Measurements from ENCODE around the gene SHF.

Gene SHF

DNA sequence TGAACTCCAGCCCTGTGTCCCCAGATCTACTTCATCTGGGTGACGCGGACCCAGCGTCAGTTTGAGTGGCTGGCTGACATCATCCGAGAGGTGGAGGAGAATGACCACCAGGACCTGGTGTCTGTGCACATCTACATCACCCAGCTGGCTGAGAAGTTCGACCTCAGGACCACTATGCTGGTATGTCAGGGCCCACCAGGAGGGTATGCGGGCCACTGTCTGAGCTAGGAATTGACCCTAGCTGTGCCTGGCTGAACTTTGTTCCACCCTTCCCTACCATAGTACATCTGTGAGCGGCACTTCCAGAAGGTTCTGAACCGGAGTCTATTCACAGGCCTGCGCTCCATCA is 24.3 kb downstream of the SHF start:
- no peaks in the 10 kb centered on the region for H3K27me3 ChIP-seq (ENCODE audit: insufficient read depth, poor library complexity, severe bottlenecking)
- no peak overlapping the region for H3K4me3 ChIP-seq (ENCODE audit: severe bottlenecking)
- H3K4me1 ChIP-seq (ENCODE audit: insufficient read depth, poor library complexity, severe bottlenecking), result peaks cover 15% of the 10 kb centered on the region
- no peaks in the 10 kb centered on the region for H3K9me3 ChIP-seq (ENCODE audit: severe bottlenecking)
- H3K36me3 ChIP-seq (ENCODE audit: low read depth), result no peaks in the 10 kb centered on the region
- ATAC-seq (ENCODE audit: low read depth), result no peak
- peak overlapping the region; percentile 82 for H3K27ac ChIP-seq (ENCODE audit: poor library complexity, severe bottlenecking)
- TF ChIP-seq, protein P1, sequence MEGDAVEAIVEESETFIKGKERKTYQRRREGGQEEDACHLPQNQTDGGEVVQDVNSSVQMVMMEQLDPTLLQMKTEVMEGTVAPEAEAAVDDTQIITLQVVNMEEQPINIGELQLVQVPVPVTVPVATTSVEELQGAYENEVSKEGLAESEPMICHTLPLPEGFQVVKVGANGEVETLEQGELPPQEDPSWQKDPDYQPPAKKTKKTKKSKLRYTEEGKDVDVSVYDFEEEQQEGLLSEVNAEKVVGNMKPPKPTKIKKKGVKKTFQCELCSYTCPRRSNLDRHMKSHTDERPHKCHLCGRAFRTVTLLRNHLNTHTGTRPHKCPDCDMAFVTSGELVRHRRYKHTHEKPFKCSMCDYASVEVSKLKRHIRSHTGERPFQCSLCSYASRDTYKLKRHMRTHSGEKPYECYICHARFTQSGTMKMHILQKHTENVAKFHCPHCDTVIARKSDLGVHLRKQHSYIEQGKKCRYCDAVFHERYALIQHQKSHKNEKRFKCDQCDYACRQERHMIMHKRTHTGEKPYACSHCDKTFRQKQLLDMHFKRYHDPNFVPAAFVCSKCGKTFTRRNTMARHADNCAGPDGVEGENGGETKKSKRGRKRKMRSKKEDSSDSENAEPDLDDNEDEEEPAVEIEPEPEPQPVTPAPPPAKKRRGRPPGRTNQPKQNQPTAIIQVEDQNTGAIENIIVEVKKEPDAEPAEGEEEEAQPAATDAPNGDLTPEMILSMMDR (IDR thresholded peaks at IDR 0.05; ENCODE audit: poor library complexity, severe bottlenecking), result no peak
- DNase-seq (ENCODE audit: low spot score), result no peak

DNA sequence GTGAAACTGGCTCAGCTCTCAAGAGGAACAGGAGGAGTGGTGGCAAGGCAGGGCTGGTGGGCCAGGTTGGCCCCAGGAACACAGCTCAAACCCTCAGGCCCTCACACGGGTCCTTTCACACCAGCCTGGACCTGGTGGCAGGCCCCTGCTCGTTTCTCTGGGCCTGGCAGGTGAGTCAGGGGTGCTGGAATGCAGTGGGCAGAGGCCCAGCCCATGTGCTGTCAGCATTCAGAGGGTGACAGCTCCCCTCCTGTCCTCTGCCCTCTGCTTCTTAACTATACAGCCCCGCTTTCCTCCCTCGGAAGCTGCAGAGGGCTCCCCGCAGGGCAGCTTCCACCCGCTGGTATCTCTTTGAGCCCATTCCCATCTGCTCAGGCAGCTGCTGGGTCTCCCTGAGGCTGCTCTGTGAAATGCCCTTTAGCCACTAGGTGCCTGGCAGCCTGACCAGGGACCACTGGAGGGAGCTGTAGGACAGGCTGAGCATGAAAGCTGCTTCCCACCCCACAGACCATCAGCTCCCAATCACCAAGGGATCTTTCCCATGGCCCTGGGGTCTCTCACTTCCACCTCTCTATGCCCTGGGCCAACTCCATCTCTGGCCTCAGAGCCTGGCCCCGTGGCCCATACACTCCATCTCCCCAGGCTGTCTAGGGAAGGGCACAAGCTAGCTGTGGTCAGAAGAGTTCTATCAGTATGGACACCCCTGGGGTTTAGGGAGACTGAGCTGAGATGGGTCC is 24.8 kb downstream of the SHF start:
- Histone ChIP-seq H3K9me3 (ENCODE audit: severe bottlenecking) (no peaks in the 10 kb centered on the region), H3K36me3 (ENCODE audit: low read depth) (no peaks in the 10 kb centered on the region), H3K27me3 (ENCODE audit: insufficient read depth, poor library complexity, severe bottlenecking) (no peaks in the 10 kb centered on the region), H3K4me3 (ENCODE audit: severe bottlenecking) (no peak overlapping the region), H3K27ac (ENCODE audit: poor library complexity, severe bottlenecking) (peak overlapping the region; percentile 82), H3K4me1 (ENCODE audit: insufficient read depth, poor library complexity, severe bottlenecking) (peaks cover 20% of the 10 kb centered on the region)
- ATAC-seq (ENCODE audit: low read depth) (peak; percentile 83), DNase-seq (ENCODE audit: low spot score) (peak; percentile 97)
- TF ChIP-seq, protein P1 (IDR thresholded peaks at IDR 0.05; ENCODE audit: poor library complexity, severe bottlenecking), result peak; percentile 99

DNA sequence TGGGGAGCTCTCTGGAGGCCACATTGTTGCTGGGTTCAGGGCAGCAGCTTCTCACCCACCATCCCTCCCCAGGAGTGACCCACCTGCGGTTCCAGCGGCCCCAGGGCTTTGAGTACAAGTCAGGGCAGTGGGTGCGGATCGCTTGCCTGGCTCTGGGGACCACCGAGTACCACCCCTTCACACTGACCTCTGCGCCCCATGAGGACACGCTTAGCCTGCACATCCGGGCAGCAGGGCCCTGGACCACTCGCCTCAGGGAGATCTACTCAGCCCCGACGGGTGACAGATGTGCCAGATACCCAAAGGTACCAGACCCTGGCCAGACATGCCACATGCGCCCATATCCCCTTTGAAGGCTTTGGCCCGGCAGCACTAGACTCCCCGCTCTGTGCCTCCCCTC is 26.1 kb downstream of the SHF start:
- Histone ChIP-seq H3K4me1 (ENCODE audit: insufficient read depth, poor library complexity, severe bottlenecking) (peaks cover 30% of the 10 kb centered on the region), H3K36me3 (ENCODE audit: low read depth) (no peaks in the 10 kb centered on the region), H3K27ac (ENCODE audit: poor library complexity, severe bottlenecking) (peak overlapping the region; percentile 82), H3K4me3 (ENCODE audit: severe bottlenecking) (no peak overlapping the region), H3K9me3 (ENCODE audit: severe bottlenecking) (no peaks in the 10 kb centered on the region), H3K27me3 (ENCODE audit: insufficient read depth, poor library complexity, severe bottlenecking) (no peaks in the 10 kb centered on the region)
- TF ChIP-seq, protein P1 (IDR thresholded peaks at IDR 0.05; ENCODE audit: poor library complexity, severe bottlenecking), result no peak
- no peak for DNase-seq (ENCODE audit: low spot score)
- ATAC-seq (ENCODE audit: low read depth), result no peak

DNA sequence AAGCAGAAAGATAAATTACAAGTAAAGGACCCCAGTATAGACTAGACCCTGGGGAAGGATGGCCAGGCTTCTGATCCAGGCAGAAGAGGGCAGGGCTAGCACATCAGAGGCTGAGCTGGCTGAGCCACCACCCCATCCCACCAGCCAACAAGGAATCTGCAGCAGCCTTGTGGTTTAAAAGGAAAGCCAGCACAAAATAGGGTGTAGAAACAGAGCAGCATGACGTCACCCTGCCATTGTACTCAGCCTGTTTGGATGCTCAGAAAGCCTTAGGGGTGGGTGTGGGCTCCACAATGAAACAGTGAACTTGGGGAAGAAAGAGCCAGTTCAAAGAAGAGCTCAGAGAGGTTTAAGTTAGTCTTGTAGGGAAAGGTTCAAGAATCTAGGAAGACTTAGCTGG is 29.8 kb downstream of the SHF start:
- TF ChIP-seq, protein P1 (IDR thresholded peaks at IDR 0.05; ENCODE audit: poor library complexity, severe bottlenecking), result no peak
- no peaks in the 10 kb centered on the region for H3K36me3 ChIP-seq (ENCODE audit: low read depth)
- H3K4me1 ChIP-seq (ENCODE audit: insufficient read depth, poor library complexity, severe bottlenecking), result peaks cover 25% of the 10 kb centered on the region
- no peaks in the 10 kb centered on the region for H3K9me3 ChIP-seq (ENCODE audit: severe bottlenecking)
- DNase-seq (ENCODE audit: low spot score) (peak; percentile 91), ATAC-seq (ENCODE audit: low read depth) (peak; percentile 62)
- H3K27ac ChIP-seq (ENCODE audit: poor library complexity, severe bottlenecking), result peak overlapping the region; percentile 34
- H3K4me3 ChIP-seq (ENCODE audit: severe bottlenecking), result no peak overlapping the region
- H3K27me3 ChIP-seq (ENCODE audit: insufficient read depth, poor library complexity, severe bottlenecking), result no peaks in the 10 kb centered on the region

DNA sequence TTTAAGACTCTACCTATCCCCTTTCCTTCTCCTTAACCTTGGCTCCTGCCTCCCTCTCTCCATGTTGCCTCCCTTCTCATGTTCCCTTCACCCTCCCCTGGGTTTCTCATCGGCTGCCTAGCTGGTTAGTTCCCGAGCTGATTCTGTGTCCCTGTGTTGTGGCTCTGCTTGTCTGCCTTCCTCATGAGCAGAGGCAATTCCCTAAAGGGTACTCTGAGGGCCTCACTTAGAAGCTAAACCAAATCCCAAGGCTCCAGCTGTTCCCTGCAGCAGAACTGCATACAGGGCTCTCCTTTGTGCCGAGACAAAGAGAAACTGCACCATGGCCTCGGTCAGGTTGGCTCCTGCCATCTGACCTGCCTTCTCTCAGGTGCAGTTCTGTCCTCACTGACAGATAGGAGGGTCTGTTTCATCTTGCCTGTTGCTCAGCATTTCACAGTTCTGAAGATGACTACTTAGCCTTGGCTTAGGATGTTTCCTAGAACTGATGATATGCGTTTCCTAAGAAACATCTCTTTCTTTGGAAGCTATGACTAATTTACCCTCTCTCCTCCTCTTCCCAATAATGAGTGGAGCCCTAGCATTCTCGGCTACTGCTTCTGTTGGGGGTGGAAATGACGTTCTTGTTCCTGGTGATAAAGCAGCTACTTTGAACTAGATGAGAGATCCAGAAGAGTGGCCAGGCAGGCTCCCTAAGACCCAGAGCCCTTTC is 30.9 kb downstream of the SHF start:
- ATAC-seq (ENCODE audit: low read depth) (peak; percentile 51), DNase-seq (ENCODE audit: low spot score) (no peak)
- no peak overlapping the region for H3K4me3 ChIP-seq (ENCODE audit: severe bottlenecking)

More for the DNA sequence above, 30.9 kb downstream of the SHF start:
- H3K9me3 ChIP-seq (ENCODE audit: severe bottlenecking), result no peaks in the 10 kb centered on the region
- H3K27me3 ChIP-seq (ENCODE audit: insufficient read depth, poor library complexity, severe bottlenecking), result no peaks in the 10 kb centered on the region
- H3K27ac ChIP-seq (ENCODE audit: poor library complexity, severe bottlenecking), result peak overlapping the region; percentile 34
- peaks cover 14% of the 10 kb centered on the region for H3K4me1 ChIP-seq (ENCODE audit: insufficient read depth, poor library complexity, severe bottlenecking)
- TF ChIP-seq, protein P1 (IDR thresholded peaks at IDR 0.05; ENCODE audit: poor library complexity, severe bottlenecking), result no peak
- no peaks in the 10 kb centered on the region for H3K36me3 ChIP-seq (ENCODE audit: low read depth)

Measured in RWPE2 (cell line).